ENCODE measurements around the gene TRPM5. TPM values are rescaled to one million over a fixed set of nuclear protein-coding genes. Genes with fewer than 3 reads are reported as not detected.

TRPM5 gene
- total RNA-seq, 6 experiments from 2014 or later = not detected

DNA sequence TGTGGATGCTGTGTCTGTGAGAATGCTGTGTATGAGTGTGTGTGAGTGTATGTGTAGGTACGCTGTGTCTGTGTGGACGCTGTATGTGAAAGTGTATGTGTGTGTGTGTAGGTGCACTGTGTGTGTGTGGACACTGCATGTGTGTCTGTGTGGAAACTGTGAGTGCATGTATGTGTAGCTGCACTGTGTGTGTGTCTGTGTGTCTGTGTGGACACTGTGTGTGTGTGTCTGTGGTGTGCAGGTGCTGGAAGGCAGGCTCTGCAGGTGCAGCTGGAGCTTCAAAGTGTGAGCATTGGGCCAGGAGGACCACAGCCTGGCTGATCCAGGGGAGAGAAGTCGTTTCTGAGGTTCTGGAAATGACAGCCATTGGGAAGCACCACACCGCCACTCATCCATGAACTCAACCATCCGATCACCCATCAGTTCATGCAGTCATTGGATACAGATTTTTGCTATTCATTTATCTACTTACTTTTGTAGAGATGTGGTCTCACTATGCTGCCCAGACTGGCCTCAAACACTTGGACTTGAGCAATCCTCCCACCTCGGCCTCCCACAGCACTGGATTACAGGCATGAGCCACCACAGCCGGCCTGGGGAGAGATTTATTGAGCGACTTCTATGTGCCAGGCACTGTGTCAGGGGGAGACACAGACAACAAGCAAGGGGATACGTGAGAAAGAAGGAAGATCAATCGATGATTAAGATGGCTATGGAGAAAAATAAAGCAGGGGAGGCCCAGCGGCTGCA lies 9.6 kb downstream of the TRPM5 start:
- DNase-seq = no peak
- H3K4me1 Mint-ChIP-seq (ENCODE audit: low read depth) = no peaks in the 10 kb centered on the region
- H3K27ac Mint-ChIP-seq = no peak overlapping the region
- H3K36me3 Mint-ChIP-seq (ENCODE audit: low read depth) = no peaks in the 10 kb centered on the region
- H3K9me3 Mint-ChIP-seq = no peaks in the 10 kb centered on the region
- TF ChIP-seq CTCF (IDR thresholded peaks at IDR 0.05) = no peak
- no peak overlapping the region for H3K4me3 Mint-ChIP-seq
- peaks cover 7% of the 10 kb centered on the region for H3K27me3 Mint-ChIP-seq (ENCODE audit: insufficient read depth)

DNA sequence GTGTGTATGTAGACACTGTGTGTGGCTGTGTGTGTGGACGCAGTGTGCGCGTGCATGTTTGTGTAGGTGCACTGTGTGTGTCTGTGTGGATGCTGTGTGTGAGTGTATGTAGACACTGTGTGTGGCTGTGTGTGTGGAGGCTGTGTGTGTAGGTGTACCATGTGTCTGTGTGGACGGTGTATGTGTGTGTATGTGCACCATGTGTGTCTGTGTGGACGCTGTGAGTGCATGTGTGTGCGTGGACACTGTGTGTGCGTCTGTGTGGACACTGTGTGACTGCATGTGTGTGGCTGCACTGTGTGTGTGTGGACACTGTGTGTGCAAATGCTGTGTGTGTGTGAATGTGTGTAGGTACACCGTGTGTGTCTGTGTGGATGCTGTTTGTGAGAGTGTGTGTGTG lies 10.3 kb downstream of the TRPM5 start:
- H3K4me3 Mint-ChIP-seq = no peak overlapping the region
- no peak for TF ChIP-seq CTCF (IDR thresholded peaks at IDR 0.05)
- no peaks in the 10 kb centered on the region for H3K36me3 Mint-ChIP-seq (ENCODE audit: low read depth)
- no peak for DNase-seq
- H3K9me3 Mint-ChIP-seq = no peaks in the 10 kb centered on the region
- no peaks in the 10 kb centered on the region for H3K4me1 Mint-ChIP-seq (ENCODE audit: low read depth)
- H3K27me3 Mint-ChIP-seq (ENCODE audit: insufficient read depth) = peaks cover 7% of the 10 kb centered on the region
- no peak overlapping the region for H3K27ac Mint-ChIP-seq

DNA sequence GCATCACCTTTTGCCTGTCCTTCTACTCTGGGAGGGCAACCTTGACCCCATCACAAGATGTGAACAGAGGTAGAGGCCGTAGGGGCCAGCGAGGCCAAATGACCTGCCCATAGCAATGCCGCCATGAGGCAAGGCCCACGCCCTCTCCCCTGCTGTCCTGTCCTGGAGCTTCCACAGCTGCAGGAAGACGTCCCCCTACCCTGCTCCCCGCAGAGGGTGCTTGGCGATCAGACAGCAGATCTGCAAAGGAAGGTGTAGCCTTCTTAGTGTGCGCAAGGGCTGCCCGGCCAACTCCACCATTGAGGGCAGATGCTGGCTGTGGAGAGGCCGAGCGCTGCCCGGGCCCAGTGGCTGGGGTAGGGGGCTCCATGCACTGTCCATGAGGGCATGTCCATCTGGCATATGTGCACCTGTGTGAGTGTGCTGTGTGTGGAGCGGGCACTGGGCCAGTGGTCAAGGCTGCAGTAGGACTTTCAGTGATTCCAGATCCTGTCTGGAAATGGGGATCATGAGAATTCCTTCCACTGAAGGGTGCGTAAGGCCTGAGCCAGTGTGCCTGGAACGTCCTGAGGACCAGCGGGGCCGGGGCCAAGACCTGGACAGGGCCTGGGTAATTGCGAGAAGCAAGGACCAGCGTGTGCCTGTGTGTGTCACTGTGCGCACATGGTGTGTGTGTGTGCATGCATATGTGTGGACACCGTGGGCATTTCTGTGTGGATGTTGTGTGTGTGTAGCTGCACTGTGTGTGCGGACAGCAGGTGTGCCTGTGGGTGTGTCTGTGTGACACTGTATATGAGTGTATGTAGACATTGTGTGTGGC lies 11.0 kb downstream of the TRPM5 start:
- DNase-seq = no peak
- H3K36me3 Mint-ChIP-seq (ENCODE audit: low read depth) = no peaks in the 10 kb centered on the region

DNA sequence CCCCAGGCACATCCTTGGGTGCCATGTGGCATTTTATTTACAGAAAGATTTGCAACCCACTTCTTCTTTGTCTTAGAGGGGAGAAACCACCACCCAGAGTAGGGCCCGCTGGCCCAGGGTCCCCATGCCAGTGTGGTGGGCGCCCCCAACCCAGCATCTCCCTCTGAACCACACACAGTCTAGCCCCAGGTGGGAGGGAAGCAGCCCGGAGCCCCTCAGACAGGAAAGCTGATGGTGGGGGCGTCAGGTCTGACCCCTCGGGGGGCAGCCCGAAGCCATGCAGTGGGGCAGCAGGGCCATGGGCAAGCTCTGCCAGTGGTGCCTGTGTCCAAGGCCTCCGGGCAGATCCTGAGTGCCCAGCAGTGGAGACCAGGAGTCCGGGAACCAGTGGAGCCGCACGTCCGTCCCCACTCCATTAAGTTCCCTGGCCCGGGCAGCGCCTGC lies 11.7 kb downstream of the TRPM5 start:
- TF ChIP-seq CTCF (IDR thresholded peaks at IDR 0.05) = no peak
- no peak overlapping the region for H3K27ac Mint-ChIP-seq
- no peaks in the 10 kb centered on the region for H3K36me3 Mint-ChIP-seq (ENCODE audit: low read depth)
- no peaks in the 10 kb centered on the region for H3K9me3 Mint-ChIP-seq
- no peaks in the 10 kb centered on the region for H3K4me1 Mint-ChIP-seq (ENCODE audit: low read depth)
- no peak overlapping the region for H3K4me3 Mint-ChIP-seq
- peaks cover 6% of the 10 kb centered on the region for H3K27me3 Mint-ChIP-seq (ENCODE audit: insufficient read depth)
- DNase-seq = no peak

More for the DNA sequence above, 11.0 kb downstream of the TRPM5 start:
- TF ChIP-seq CTCF (IDR thresholded peaks at IDR 0.05) = no peak
- peaks cover 7% of the 10 kb centered on the region for H3K27me3 Mint-ChIP-seq (ENCODE audit: insufficient read depth)
- no peaks in the 10 kb centered on the region for H3K9me3 Mint-ChIP-seq
- H3K4me3 Mint-ChIP-seq = no peak overlapping the region
- no peak overlapping the region for H3K27ac Mint-ChIP-seq
- H3K4me1 Mint-ChIP-seq (ENCODE audit: low read depth) = no peaks in the 10 kb centered on the region

DNA sequence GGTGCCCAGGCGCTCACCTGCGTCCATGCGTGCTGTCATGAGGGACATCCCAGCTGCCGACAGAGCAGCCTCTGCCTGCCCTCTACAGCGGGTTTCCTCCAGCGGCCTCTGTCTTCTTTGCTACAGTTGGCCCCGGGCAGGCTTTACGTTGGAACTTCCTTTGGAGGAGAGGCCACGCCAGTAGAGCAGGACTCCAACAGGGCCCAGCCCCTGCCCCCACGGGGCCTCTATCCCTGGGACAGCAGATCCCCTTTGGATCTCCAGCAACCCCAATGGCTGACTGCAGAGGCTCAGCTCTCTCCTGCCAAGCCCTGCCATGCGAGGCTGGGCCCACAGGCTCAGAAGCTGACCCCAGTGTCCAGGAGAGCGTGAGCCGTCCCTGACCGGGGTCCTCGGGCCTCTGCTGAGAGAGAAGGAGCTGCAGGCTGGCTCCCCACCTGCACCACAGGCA lies 12.1 kb downstream of the TRPM5 start:
- no peak for DNase-seq
- Mint-ChIP-seq H3K4me1 (ENCODE audit: low read depth) (no peaks in the 10 kb centered on the region), H3K4me3 (no peak overlapping the region), H3K36me3 (ENCODE audit: low read depth) (no peaks in the 10 kb centered on the region), H3K27ac (no peak overlapping the region), H3K27me3 (ENCODE audit: insufficient read depth) (peaks cover 6% of the 10 kb centered on the region), H3K9me3 (no peaks in the 10 kb centered on the region)
- no peak for TF ChIP-seq CTCF (IDR thresholded peaks at IDR 0.05)

Measured in HFFc6 (cell line).